ENCODE results near the gene MBNL1. TPM values are rescaled to one million over a fixed set of nuclear protein-coding genes. Genes with fewer than 3 reads are reported as not detected.
"Not testable (repeated sequence)": the region's sequence is repeated elsewhere in the genome, so short reads cannot be mapped to it uniquely, and the experiment has no call there.

Gene MBNL1
- total RNA-seq, 1 donor from 2014 or later, result 14.7 TPM

- not testable (repeated sequence) for H3K4me1 Mint-ChIP-seq; H2AFZ ChIP-seq (replicated peaks); H3K4me2 ChIP-seq; H3K4me1 ChIP-seq; DNase-seq (ENCODE audit: low spot score); H3K4me3 Mint-ChIP-seq; H3K27me3 ChIP-seq; H3K4me3 ChIP-seq; H3K79me2 ChIP-seq (ENCODE audit: low read depth); H3F3A ChIP-seq (ENCODE audit: low read depth); H3K9ac ChIP-seq; H3K27me3 Mint-ChIP-seq (ENCODE audit: insufficient read depth, low read depth); H3K36me3 ChIP-seq; H4K20me1 ChIP-seq (ENCODE audit: low read depth); H3K27ac ChIP-seq; H3K27ac Mint-ChIP-seq; H3K9me3 ChIP-seq (ENCODE audit: low read depth)
- Mint-ChIP-seq H3K36me3 (peaks cover 43% of the 10 kb centered on the region), H3K9me3 (peaks cover 49% of the 10 kb centered on the region)
Observed at GRCh38 chr3:152372633-152373032, 103.9 kb downstream of the MBNL1 start.

GRCh38 chr3:152373379-152373778, 104.7 kb downstream of the MBNL1 start:
- Mint-ChIP-seq H3K27ac (peak overlapping the region; percentile 46), H3K4me1 (no peaks in the 10 kb centered on the region), H3K36me3 (peaks cover 36% of the 10 kb centered on the region), H3K4me3 (no peak overlapping the region), H3K27me3 (ENCODE audit: insufficient read depth, low read depth) (no peaks in the 10 kb centered on the region), H3K9me3 (peaks cover 42% of the 10 kb centered on the region)
- Histone ChIP-seq H3K27ac (no peak overlapping the region), H3K4me2 (no peak overlapping the region), H3K27me3 (no peaks in the 10 kb centered on the region), H3K36me3 (no peaks in the 10 kb centered on the region), H3K4me3 (no peak overlapping the region), H4K20me1 (ENCODE audit: low read depth) (no peaks in the 10 kb centered on the region), H3K9ac (no peak overlapping the region), H3K79me2 (ENCODE audit: low read depth) (no peaks in the 10 kb centered on the region), H2AFZ (replicated peaks) (no peak overlapping the region), H3K9me3 (ENCODE audit: low read depth) (no peaks in the 10 kb centered on the region), H3K4me1 (no peaks in the 10 kb centered on the region), H3F3A (ENCODE audit: low read depth) (no peaks in the 10 kb centered on the region)
- no peak for DNase-seq (ENCODE audit: low spot score)
- TF ChIP-seq EZH2phosphoT487 (IDR thresholded peaks at IDR 0.05) (no peak), EZH2 (IDR thresholded peaks at IDR 0.05) (no peak), CTCF (IDR thresholded peaks at IDR 0.05) (no peak)

- no peak overlapping the region for H3K27ac ChIP-seq
- no peaks in the 10 kb centered on the region for H4K20me1 ChIP-seq (ENCODE audit: low read depth)
- H3F3A ChIP-seq (ENCODE audit: low read depth), result no peaks in the 10 kb centered on the region
- no peaks in the 10 kb centered on the region for H3K27me3 ChIP-seq
- H3K27ac Mint-ChIP-seq, result no peak overlapping the region
- no peaks in the 10 kb centered on the region for H3K36me3 ChIP-seq
- peaks cover 4% of the 10 kb centered on the region for H3K4me1 ChIP-seq
- TF ChIP-seq EZH2phosphoT487 (IDR thresholded peaks at IDR 0.05), result no peak
- no peak for TF ChIP-seq EZH2 (IDR thresholded peaks at IDR 0.05)
- no peak for TF ChIP-seq CTCF (IDR thresholded peaks at IDR 0.05)
- H3K9me3 ChIP-seq (ENCODE audit: low read depth), result no peaks in the 10 kb centered on the region
- peaks cover 32% of the 10 kb centered on the region for H3K9me3 Mint-ChIP-seq
- no peak overlapping the region for H3K4me2 ChIP-seq
- H2AFZ ChIP-seq (replicated peaks), result no peak overlapping the region
- no peaks in the 10 kb centered on the region for H3K79me2 ChIP-seq (ENCODE audit: low read depth)
- H3K4me3 ChIP-seq, result no peak overlapping the region
- H3K4me3 Mint-ChIP-seq, result no peak overlapping the region
- H3K9ac ChIP-seq, result no peak overlapping the region
- H3K27me3 Mint-ChIP-seq (ENCODE audit: insufficient read depth, low read depth), result no peaks in the 10 kb centered on the region
- no peaks in the 10 kb centered on the region for H3K4me1 Mint-ChIP-seq
- no peak for DNase-seq (ENCODE audit: low spot score)
- H3K36me3 Mint-ChIP-seq, result peaks cover 27% of the 10 kb centered on the region
Observed at GRCh38 chr3:152374262-152374990, 105.7 kb downstream of the MBNL1 start.

- Histone ChIP-seq H3K4me2 (no peak overlapping the region), H3K4me1 (peaks cover 14% of the 10 kb centered on the region), H4K20me1 (ENCODE audit: low read depth) (no peaks in the 10 kb centered on the region), H3K79me2 (ENCODE audit: low read depth) (no peaks in the 10 kb centered on the region), H3K9me3 (ENCODE audit: low read depth) (no peaks in the 10 kb centered on the region), H3K9ac (no peak overlapping the region), H3K27ac (no peak overlapping the region), H3K4me3 (no peak overlapping the region), H2AFZ (replicated peaks) (no peak overlapping the region), H3K27me3 (no peaks in the 10 kb centered on the region), H3F3A (ENCODE audit: low read depth) (no peaks in the 10 kb centered on the region), H3K36me3 (no peaks in the 10 kb centered on the region)
- Mint-ChIP-seq H3K4me1 (peaks cover 5% of the 10 kb centered on the region), H3K27ac (no peak overlapping the region), H3K27me3 (ENCODE audit: insufficient read depth, low read depth) (no peaks in the 10 kb centered on the region), H3K4me3 (no peak overlapping the region), H3K9me3 (peaks cover 21% of the 10 kb centered on the region), H3K36me3 (peaks cover 16% of the 10 kb centered on the region)
- no peak for TF ChIP-seq CTCF (IDR thresholded peaks at IDR 0.05)
- TF ChIP-seq EZH2 (IDR thresholded peaks at IDR 0.05), result no peak
- TF ChIP-seq EZH2phosphoT487 (IDR thresholded peaks at IDR 0.05), result no peak
- DNase-seq (ENCODE audit: low spot score), result no peak
Observed at GRCh38 chr3:152375546-152375945, 106.8 kb downstream of the MBNL1 start.

Data from neural progenitor cell (in vitro differentiated cells).